Neural progenitor cell (in vitro differentiated cells): ENCODE data around the gene PTPRT.

Experiments used
- CTCF ChIP-seq: fragments of 200-600 bp; sonication (generic); IDR thresholded peaks from 2 replicates; pipeline ENCODE4 v1.5.1; 2017; ENCODE audit warnings: antibody characterized with exemption, mild to moderate bottlenecking
- EZH2 ChIP-seq: fragments of 200-600 bp; sonication (generic); IDR thresholded peaks from 2 replicates; pipeline ENCODE4 v1.6.1; 2017; ENCODE audit warnings: antibody characterized with exemption, mild to moderate bottlenecking, moderate library complexity

GRCh38 chr20:42053350-42053749, 1136.4 kb downstream of the PTPRT start:
- TF ChIP-seq CTCF (no peak), EZH2 (no peak)
